SK-N-SH (cell line): ENCODE results near the gene KNCN. TPM values are rescaled to one million over a fixed set of nuclear protein-coding genes. Genes with fewer than 3 reads are reported as not detected.

ENCODE experiments used
- CTCF ChIA-PET: fragments of 300-600, 350-600 bp; formaldehyde crosslinking; extraction: SDS; loops from one replicate; lab custom pipeline; 2021; lab: Yijun Ruan, JAX
- POLR2A ChIA-PET: fragments of 350-600 bp; sonication (Branson Sonifier 250); formaldehyde crosslinking; extraction: SDS; loops from one replicate; lab custom pipeline; 2020; ENCODE audit warnings: antibody characterized with exemption, inconsistent platforms; lab: Yijun Ruan, JAX
- DNase-seq: peaks from one replicate; pipeline ENCODE4 v3.0.0; 2012
- H2AFZ ChIP-seq: fragments of 200-600 bp; sonication (generic); 2 replicates; pipeline ENCODE4 v1.8.1; 2016; ENCODE audit warnings: antibody characterized with exemption, mild to moderate bottlenecking, low read depth
- H3F3A ChIP-seq: fragments of 200-600 bp; sonication (generic); replicated peaks from 2 replicates; pipeline ENCODE3; 2016; ENCODE audit warnings: antibody characterized with exemption, mild to moderate bottlenecking; ENCODE audit not compliant: insufficient read depth
- H3K27ac ChIP-seq, 2 experiments: fragments of 200-500 bp in 1 of 2; fragments of 200-600 bp in 1 of 2; sonication (Bioruptor generic) in 1 of 2; sonication (generic), shearing (Covaris generic) in 1 of 2; 2 replicates each; pipeline versions ENCODE4 v1.5.1 to v1.6.1; 2014 to 2016; ENCODE audit warnings: low read depth in 2 of 2, inconsistent platforms in 1 of 2, low read length in 1 of 2, mild to moderate bottlenecking in 1 of 2, mixed read lengths in 1 of 2
- H3K27me3 ChIP-seq: fragments of 200-600 bp; sonication (generic), shearing (Covaris generic); 2 replicates; pipeline ENCODE4 v1.6.1; 2016; ENCODE audit warnings: mixed run types; ENCODE audit not compliant: insufficient read depth
- H3K36me3 ChIP-seq, 2 experiments: fragments of 200-500 bp in 1 of 2; fragments of 200-600 bp in 1 of 2; sonication (Bioruptor generic) in 1 of 2; sonication (generic) in 1 of 2; replicated peaks in 1 of 2; 2 replicates each; pipeline versions ENCODE3 to v1.5.1; 2014 to 2016; ENCODE audit warnings: low read length in 1 of 2, mild to moderate bottlenecking in 1 of 2; ENCODE audit not compliant: insufficient read depth in 2 of 2, control insufficient read depth in 1 of 2
- H3K4me1 ChIP-seq, 2 experiments: fragments of 200-500 bp in 1 of 2; fragments of 200-600 bp in 1 of 2; sonication (Bioruptor generic) in 1 of 2; sonication (generic), shearing (Covaris generic) in 1 of 2; 2 replicates each; pipeline versions ENCODE4 v1.5.1 to v1.6.1; 2014 to 2016; ENCODE audit warnings: low read depth in 1 of 2, low read length in 1 of 2, mixed run types in 1 of 2; ENCODE audit not compliant: insufficient read depth in 2 of 2, control insufficient read depth in 1 of 2
- H3K4me2 ChIP-seq: fragments of 200-600 bp; sonication (generic), shearing (Covaris generic); 2 replicates; pipeline ENCODE4 v1.6.1; 2017; ENCODE audit warnings: mixed run types
- H3K4me3 ChIP-seq, 2 experiments: fragments of 200-500 bp in 1 of 2; fragments of 200-600 bp in 1 of 2; sonication (Bioruptor generic) in 1 of 2; sonication (generic), shearing (Covaris generic) in 1 of 2; 2 replicates each; pipeline versions ENCODE4 v1.5.1 to v1.8.1; 2014 to 2016; ENCODE audit warnings: low read depth in 2 of 2, inconsistent platforms in 1 of 2, low read length in 1 of 2, mild to moderate bottlenecking in 1 of 2, mixed read lengths in 1 of 2, moderate library complexity in 1 of 2
- H3K79me2 ChIP-seq: fragments of 200-600 bp; sonication (generic); 2 replicates; pipeline ENCODE4 v1.8.1; 2017; ENCODE audit warnings: mild to moderate bottlenecking; ENCODE audit not compliant: insufficient read depth
- H3K9ac ChIP-seq: fragments of 200-600 bp; sonication (generic); 2 replicates; pipeline ENCODE4 v1.6.1; 2017; ENCODE audit warnings: mixed run types
- H3K9me2 ChIP-seq: fragments of 200-600 bp; sonication (generic); 2 replicates; pipeline ENCODE4 v1.6.1; 2017; ENCODE audit warnings: mixed run types
- H3K9me3 ChIP-seq: fragments of 200-600 bp; sonication (generic); 2 replicates; pipeline ENCODE4 v1.6.1; 2017; ENCODE audit warnings: mixed run types, mild to moderate bottlenecking, moderate library complexity
- H4K20me1 ChIP-seq: fragments of 200-600 bp; sonication (generic); 2 replicates; pipeline ENCODE4 v1.6.1; 2017; ENCODE audit warnings: mild to moderate bottlenecking, mixed run types; ENCODE audit not compliant: insufficient read depth
- CHD2 ChIP-seq: fragments of 150-350 bp; IDR thresholded peaks from 2 replicates; pipeline ENCODE4 v1.6.1; 2018; ENCODE audit warnings: low read length; ENCODE audit not compliant: partially characterized antibody
- CTCF ChIP-seq: fragments of 200-600 bp; sonication (generic); IDR thresholded peaks from 2 replicates; pipeline ENCODE4 v1.6.1; 2017; ENCODE audit warnings: antibody characterized with exemption, mild to moderate bottlenecking, moderate library complexity
- EZH2phosphoT487 ChIP-seq: fragments of 200-600 bp; sonication (generic); IDR thresholded peaks from 2 replicates; pipeline ENCODE4 v1.6.1; 2017; ENCODE audit warnings: low read depth, mixed run types, mild to moderate bottlenecking, antibody characterized with exemption, moderate library complexity, borderline replicate concordance
- FOSL2 ChIP-seq: IDR thresholded peaks from 2 replicates; pipeline ENCODE4 v1.4.0; 2012; ENCODE audit warnings: low read depth, mild to moderate bottlenecking, moderate library complexity, borderline replicate concordance
- FOXJ3 ChIP-seq: sonication (generic); formaldehyde crosslinking; IDR thresholded peaks from 2 replicates; pipeline ENCODE4 v1.5.1; 2020; ENCODE audit warnings: mild to moderate bottlenecking, missing genetic modification reagents
- FOXM1 ChIP-seq: IDR thresholded peaks from 2 replicates; pipeline ENCODE4 v1.4.0; 2012; ENCODE audit warnings: low read depth, mild to moderate bottlenecking
- GABPA ChIP-seq: IDR thresholded peaks from 2 replicates; pipeline ENCODE4 v1.4.0; 2012; ENCODE audit warnings: low read depth, mild to moderate bottlenecking
- MAX ChIP-seq: IDR thresholded peaks from 2 replicates; pipeline ENCODE4 v1.4.0; 2012; ENCODE audit warnings: low read depth
- MXI1 ChIP-seq: IDR thresholded peaks from 2 replicates; pipeline ENCODE4 v1.6.1; 2012; ENCODE audit warnings: mild to moderate bottlenecking, low read depth, low read length, improper control_type of control experiment
- NRF1 ChIP-seq: IDR thresholded peaks from 2 replicates; pipeline ENCODE4 v1.6.1; 2012; ENCODE audit warnings: low read depth, mild to moderate bottlenecking, low read length
- POLR2AphosphoS5 ChIP-seq: IDR thresholded peaks from 2 replicates; pipeline ENCODE4 v1.6.1; 2012; ENCODE audit warnings: low read depth, low read length
- RAD21 ChIP-seq: IDR thresholded peaks from 2 replicates; pipeline ENCODE4 v1.6.1; 2012; ENCODE audit warnings: mild to moderate bottlenecking, low read length
- REST ChIP-seq: IDR thresholded peaks from 2 replicates; pipeline ENCODE4 v1.6.1; 2012; ENCODE audit warnings: mild to moderate bottlenecking, low read depth, low read length, moderate library complexity
- RXRA ChIP-seq: IDR thresholded peaks from 2 replicates; pipeline ENCODE4 v1.4.0; 2012; ENCODE audit warnings: low read depth, mild to moderate bottlenecking, borderline replicate concordance
- SIN3A ChIP-seq: IDR thresholded peaks from 2 replicates; pipeline ENCODE4 v1.6.1; 2012; ENCODE audit warnings: low read depth, mild to moderate bottlenecking, low read length, moderate library complexity, borderline replicate concordance
- SMC3 ChIP-seq: IDR thresholded peaks from 2 replicates; pipeline ENCODE4 v1.6.1; 2012; ENCODE audit warnings: low read depth, low read length, improper control_type of control experiment
- TEAD4 ChIP-seq: IDR thresholded peaks from 2 replicates; pipeline ENCODE4 v1.4.0; 2012; ENCODE audit warnings: mild to moderate bottlenecking, borderline replicate concordance; ENCODE audit not compliant: insufficient read depth
- USF1 ChIP-seq: IDR thresholded peaks from 2 replicates; pipeline ENCODE4 v1.4.0; 2012; ENCODE audit warnings: low read depth, borderline replicate concordance
- USF2 ChIP-seq: fragments of 150-350 bp; IDR thresholded peaks from 2 replicates; pipeline ENCODE4 v1.6.1; 2017; ENCODE audit warnings: antibody characterized with exemption, low read length, low read depth, borderline replicate concordance
- WGBS: methylation state at CpG from one replicate; pipeline ENCODE4 v1.1.6; 2017; ENCODE audit warnings: low lambda C conversion rate; 5-methylcytosine and 5-hydroxymethylcytosine counted together
- polyA plus RNA-seq, 3 experiments: library from polyadenylated mRNA; depleted of rRNA; stranded (reverse); fragments of >200 nt; gene quantifications; 2 replicates each; pipeline ENCODE4 v1.2.3, GENCODE V29; 2012

KNCN gene
- polyA plus RNA-seq, 1 of the 3 experiments (the other 2 are of a cell fraction), result not detected

- Histone ChIP-seq H3K27me3 (no peaks in the 10 kb centered on the region), H3K4me2 (no peak overlapping the region), H3K9me2 (no peaks in the 10 kb centered on the region), H3K9me3 (no peaks in the 10 kb centered on the region), H3K9ac (no peak overlapping the region), H3F3A (no peaks in the 10 kb centered on the region), H4K20me1 (no peaks in the 10 kb centered on the region), H2AFZ (no peak overlapping the region), H3K79me2 (no peaks in the 10 kb centered on the region), H3K4me3 (no peak overlapping the region), H3K27ac (no peak overlapping the region), H3K36me3 (peaks cover 16 to 32% of the 10 kb centered on the region in 2 experiments), H3K4me1 (no peaks in the 10 kb centered on the region; a peak in 1 of 4 replicates)
- POLR2A ChIA-PET, result interaction anchor here (0.7 kb wide), 1 partner anchor 20 kb away, joined by 4 read pairs; no protein-coding TSS in a partner anchor
- DNase-seq, result no peak
- 97% methylated on average over 3 of the region's 4 CpGs for WGBS
- CTCF ChIA-PET, result no interaction called here
- TF ChIP-seq USF2, result no peak
- no peak for TF ChIP-seq SMC3
- no peak for TF ChIP-seq MXI1
- no peak for TF ChIP-seq FOXM1
- no peak for TF ChIP-seq SIN3A
- no peak for TF ChIP-seq NRF1
- TF ChIP-seq EZH2phosphoT487, result no peak
- no peak for TF ChIP-seq FOXJ3 (CRISPR knock-in tag)
- TF ChIP-seq USF1, result no peak
- TF ChIP-seq RXRA, result no peak
- no peak for TF ChIP-seq RAD21
- no peak for TF ChIP-seq FOSL2
- no peak for TF ChIP-seq TEAD4
These were observed 26.2 kb upstream of the KNCN start for GRCh38 chr1:46577671-46578070.

- Histone ChIP-seq H2AFZ (no peak overlapping the region), H3K36me3 (peaks cover 16 to 27% of the 10 kb centered on the region in 2 experiments), H3K9ac (no peak overlapping the region), H3K9me2 (no peaks in the 10 kb centered on the region), H3K27me3 (no peaks in the 10 kb centered on the region), H3K4me1 (no peaks in the 10 kb centered on the region; a peak in 1 of 4 replicates), H3K79me2 (no peaks in the 10 kb centered on the region), H3F3A (no peaks in the 10 kb centered on the region), H4K20me1 (no peaks in the 10 kb centered on the region), H3K4me3 (no peak overlapping the region), H3K9me3 (no peaks in the 10 kb centered on the region), H3K4me2 (no peak overlapping the region), H3K27ac (no peak overlapping the region)
- ChIA-PET POLR2A (interaction anchor here (1.3 kb wide), 1 partner anchor 28 kb away, joined by 3 read pairs; the partner anchor contains the start of gene MKNK1), CTCF (no interaction called here)
- no peak for DNase-seq
- WGBS, result 77% methylated on average over 5 of the region's 6 CpGs
- no peak for TF ChIP-seq REST
- no peak for TF ChIP-seq CHD2
- TF ChIP-seq CTCF, result no peak
- TF ChIP-seq POLR2AphosphoS5, result no peak
- no peak for TF ChIP-seq USF2
- TF ChIP-seq GABPA, result no peak
- TF ChIP-seq MAX, result no peak
- TF ChIP-seq FOXJ3 (CRISPR knock-in tag), result no peak
These were observed 25.1 kb upstream of the KNCN start for GRCh38 chr1:46576596-46576995.
